Gastrocnemius medialis (tissue), 4 donors: Measurements from ENCODE around the gene AARSD1.

Experiments
- CTCF ChIP-seq, 5 experiments: fragments of 450-650 bp in 3 of 5; fragments of 200-600 bp in 2 of 5; sonication (generic) in 2 of 5; IDR thresholded peaks in 4 of 5; conservative IDR thresholded peaks in 1 of 5; 1 replicate in 4 of 5; 2 replicates in 1 of 5; pipeline ENCODE4 v1.5.1; 2016 to 2019; ENCODE audit warnings: antibody characterized with exemption in 5 of 5, mild to moderate bottlenecking in 3 of 5, moderate library complexity in 3 of 5
- POLR2A ChIP-seq, 2 donors: fragments of 450-650 bp; IDR thresholded peaks; one replicate each; pipeline ENCODE4 v1.6.1; 2017; ENCODE audit warnings: antibody characterized with exemption in 2 of 2, mild to moderate bottlenecking in 2 of 2, moderate library complexity in 2 of 2

GRCh38 chr17:42980766-42981397 lies 16.6 kb upstream of the AARSD1 start:
- TF ChIP-seq CTCF (IDR thresholded peaks at IDR 0.05 in 4 of 5, conservative IDR thresholded peaks at IDR 0.05 in 1 of 5) (peak in 4 of 5 experiments; percentile 13 to 33 (median 26)), POLR2A (IDR thresholded peaks at IDR 0.05) (peak in 1 of 2 donors; percentile 27)
